ENCODE results near the gene EVI2A.
"Not testable (repeated sequence)": the region's sequence is repeated elsewhere in the genome, so short reads cannot be mapped to it uniquely, and the experiment has no call there.

Gene EVI2A, protein sequence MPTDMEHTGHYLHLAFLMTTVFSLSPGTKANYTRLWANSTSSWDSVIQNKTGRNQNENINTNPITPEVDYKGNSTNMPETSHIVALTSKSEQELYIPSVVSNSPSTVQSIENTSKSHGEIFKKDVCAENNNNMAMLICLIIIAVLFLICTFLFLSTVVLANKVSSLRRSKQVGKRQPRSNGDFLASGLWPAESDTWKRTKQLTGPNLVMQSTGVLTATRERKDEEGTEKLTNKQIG

DNA sequence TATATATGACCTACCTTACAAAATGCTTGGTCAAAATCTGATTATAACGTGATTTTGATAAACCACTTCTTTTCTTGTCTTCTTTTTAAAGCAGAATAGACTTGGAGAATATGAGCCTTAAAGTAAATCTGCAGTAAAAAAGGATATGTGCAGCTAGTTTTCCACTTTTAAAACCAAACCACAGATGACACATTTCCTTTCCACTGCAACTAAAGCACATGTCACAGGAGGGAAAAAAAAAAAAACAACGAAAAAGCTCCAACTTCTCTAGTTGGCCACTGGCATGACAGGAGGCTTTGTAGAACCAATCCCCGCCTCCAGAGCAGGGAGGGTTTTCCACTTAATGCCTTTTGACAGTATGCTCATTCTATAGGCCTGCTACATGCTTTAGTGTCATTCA is at the start of gene EVI2A:
Gene EVI2A, minus strand, starts transcription at position 142 of the 400 bp plus-strand sequence. CDS start 2,609 bp downstream, outside the sequence.
- DNase-seq, result no peak

- DNase-seq, result no peak
These were observed 47.8 kb upstream of the EVI2A start for GRCh38 chr17:31369266-31369665.

GRCh38 chr17:31366088-31366487 is 44.7 kb upstream of the EVI2A start:
- DNase-seq, result no peak

- DNase-seq, result no peak
These were observed 42.6 kb upstream of the EVI2A start for GRCh38 chr17:31364012-31364411.

GRCh38 chr17:31357839-31358394 is 36.5 kb upstream of the EVI2A start:
- DNase-seq, result no peak

DNA sequence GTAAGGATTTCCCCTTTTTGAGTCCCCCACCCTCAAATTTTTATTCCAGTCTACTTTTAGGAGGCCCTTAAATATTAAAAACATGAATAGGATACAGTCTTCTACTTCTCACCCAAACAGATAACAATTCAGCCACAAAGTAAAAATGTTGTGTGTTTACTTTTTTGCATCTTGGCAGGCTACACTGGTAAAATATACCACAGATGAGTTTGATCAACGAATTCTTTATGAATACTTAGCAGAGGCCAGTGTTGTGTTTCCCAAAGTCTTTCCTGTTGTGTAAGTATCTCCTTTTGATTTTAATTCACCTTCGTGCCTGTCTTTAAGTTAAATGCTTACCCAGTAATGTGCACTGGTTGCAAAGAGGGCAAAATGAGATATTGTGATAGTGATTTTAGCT is 35.7 kb upstream of the EVI2A start:
- no peak for DNase-seq

GRCh38 chr17:31355935-31356334 is 34.5 kb upstream of the EVI2A start:
- DNase-seq, result no peak

DNA sequence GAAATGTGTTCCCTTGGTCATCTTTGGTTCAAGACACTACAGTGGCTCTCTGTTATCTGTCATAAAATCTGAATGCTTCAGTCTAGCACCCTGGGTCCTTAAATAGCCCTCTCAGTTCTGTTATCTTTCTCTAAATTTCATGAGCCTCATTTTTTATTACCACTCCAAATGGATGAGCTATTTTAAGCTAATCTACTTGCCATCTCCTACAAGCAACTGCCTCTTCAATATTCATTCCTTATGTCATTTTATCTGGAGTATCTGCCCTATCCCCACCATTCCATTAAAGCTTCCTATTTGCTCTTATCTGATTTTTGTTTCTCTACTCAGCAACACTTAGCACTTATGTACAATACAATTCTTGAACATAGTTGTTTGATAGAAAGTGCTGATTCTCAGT is 28.0 kb upstream of the EVI2A start:
- no peak for DNase-seq

GRCh38 chr17:31345191-31345747 is 23.8 kb upstream of the EVI2A start:
- not testable (repeated sequence) for DNase-seq

DNA sequence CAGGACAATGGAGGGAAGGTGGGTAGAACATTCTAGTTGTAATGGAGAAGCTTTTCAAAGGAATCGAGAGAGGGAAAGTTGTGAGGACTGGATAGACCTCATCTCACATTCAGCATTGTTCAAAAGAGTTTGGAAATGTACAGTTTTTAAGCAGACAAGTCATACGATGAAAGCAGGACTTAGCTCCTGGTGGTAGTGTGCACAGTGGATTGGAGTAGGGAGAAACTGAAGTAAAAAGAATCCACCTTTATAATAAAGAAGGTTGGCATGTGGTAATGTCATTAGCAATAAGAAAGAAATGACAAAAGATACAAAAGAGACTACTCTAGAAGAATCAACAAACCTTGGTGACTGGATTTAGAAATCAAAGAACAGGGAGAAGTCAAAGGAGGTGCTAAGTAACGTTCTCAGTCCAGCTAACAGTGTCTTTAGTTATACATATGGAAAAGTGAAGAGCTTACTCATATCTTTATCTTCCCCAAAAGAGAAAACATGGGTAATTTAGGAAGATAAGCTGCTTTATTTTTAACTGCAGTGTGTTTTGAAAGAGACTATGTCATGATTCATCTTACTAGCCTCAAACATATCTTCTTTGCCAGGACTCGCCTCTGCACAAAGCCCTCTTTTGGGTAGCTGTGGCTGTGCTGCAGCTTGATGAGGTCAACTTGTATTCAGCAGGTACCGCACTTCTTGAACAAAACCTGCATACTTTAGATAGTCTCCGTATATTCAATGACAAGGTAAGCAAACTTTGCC is 18.7 kb upstream of the EVI2A start:
- DNase-seq, result no peak

GRCh38 chr17:31329221-31329620 is 7.8 kb upstream of the EVI2A start:
- DNase-seq, result no peak

GRCh38 chr17:31328160-31328535 is 6.7 kb upstream of the EVI2A start:
- no peak for DNase-seq

GRCh38 chr17:31327534-31328159 is 6.2 kb upstream of the EVI2A start:
- no peak for DNase-seq

DNA sequence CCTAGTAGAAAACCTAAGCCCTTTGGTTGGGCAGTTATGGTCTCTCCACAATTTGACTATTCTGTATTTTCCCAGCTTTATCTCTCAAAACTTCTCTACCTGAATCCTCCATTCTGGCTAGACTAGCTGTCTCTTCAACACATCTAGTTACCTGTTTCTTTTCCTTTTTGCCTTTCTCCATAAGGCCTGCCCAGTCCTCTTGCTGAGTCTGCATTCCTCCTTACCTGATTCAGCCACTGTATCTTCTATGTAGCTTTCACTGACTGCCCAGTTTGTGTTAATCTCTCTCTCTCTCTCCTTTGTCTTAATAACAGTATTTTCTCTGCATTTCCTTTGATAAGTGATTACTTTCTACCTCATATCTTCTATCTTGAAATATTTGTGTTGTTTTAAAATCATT is 2.1 kb upstream of the EVI2A start:
- DNase-seq, result no peak

- DNase-seq, result no peak
These were observed 544 bp upstream of the EVI2A start for GRCh38 chr17:31321966-31322365.

DNA sequence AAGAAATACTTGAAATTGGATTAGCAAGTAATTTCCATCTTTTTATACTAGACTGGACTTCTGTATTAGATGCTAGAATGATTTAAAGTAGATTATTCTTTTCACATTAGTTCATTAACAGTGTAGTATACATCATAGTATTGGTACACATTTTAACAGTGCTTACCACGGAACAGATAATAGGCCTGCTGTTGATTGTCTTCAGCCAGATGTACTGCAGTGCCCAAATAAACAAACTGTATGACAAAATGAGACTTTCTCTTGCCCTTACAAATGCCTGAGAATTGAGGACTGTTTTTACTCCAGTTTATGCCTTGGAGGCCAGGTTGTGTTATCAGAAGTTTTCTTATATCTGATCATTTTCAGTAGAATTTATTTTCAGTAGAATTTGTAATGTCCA is 631 bp downstream of the EVI2A start:
- DNase-seq, result no peak

- no peak for DNase-seq
These were observed 1.2 kb downstream of the EVI2A start for GRCh38 chr17:31320241-31320640.

DNA sequence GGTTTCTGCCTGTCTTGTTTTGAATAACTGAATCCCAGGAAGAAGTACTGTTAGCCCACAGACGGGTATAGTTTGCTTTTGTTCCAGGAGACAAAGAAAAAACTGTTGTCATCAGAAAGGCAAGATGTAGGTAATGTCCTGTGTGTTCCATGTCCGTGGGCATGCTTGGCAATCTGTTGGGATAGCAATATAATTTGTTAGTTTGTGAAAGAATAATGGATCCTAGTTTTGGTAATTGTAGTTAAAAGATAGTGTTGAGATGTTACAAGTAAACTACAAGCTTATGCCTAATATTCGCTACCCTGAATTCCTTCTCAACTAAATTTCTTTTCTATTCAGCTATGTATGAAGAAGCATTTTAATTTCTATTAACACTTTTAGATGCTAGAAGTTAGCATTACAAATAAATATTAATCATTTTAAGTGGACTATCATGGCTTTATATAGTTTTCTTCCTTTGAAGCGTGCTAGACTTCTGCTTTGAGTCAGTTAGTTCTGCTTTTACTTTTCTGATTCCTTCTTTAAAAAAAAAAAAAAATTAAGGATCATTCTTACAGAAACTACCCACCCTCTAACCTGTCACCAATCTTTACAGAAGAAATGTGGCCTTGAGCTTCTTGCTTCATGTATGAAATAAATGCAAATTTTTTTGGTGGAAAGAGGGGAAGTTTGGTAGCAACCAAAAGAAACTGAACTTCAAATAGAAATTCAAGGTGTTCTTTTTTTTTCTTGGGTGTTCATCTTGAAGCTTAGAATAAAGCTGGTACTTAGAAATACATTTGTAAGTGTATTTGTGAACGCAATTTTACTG is 2.4 kb downstream of the EVI2A start:
- DNase-seq, result no peak

GRCh38 chr17:31318298-31318801 is 3.1 kb downstream of the EVI2A start:
- DNase-seq, result no peak

GRCh38 chr17:31314782-31315100 is 6.7 kb downstream of the EVI2A start:
- DNase-seq, result no peak

GRCh38 chr17:31313982-31314781 is 7.2 kb downstream of the EVI2A start, which contains the start of gene EVI2B:
EVI2B (minus strand) TSS chr17:31314054; CDS start chr17:31305609, 8,445 bp downstream.
- no peak for DNase-seq

GRCh38 chr17:31312223-31312622 is 9.2 kb downstream of the EVI2A start:
- not testable (repeated sequence) for DNase-seq
